Measurements from ENCODE around the gene MERTK. TPM values are rescaled to one million over a fixed set of nuclear protein-coding genes. Genes with fewer than 3 reads are reported as not detected.

The MERTK gene
- total and polyA plus RNA-seq, 2 of the 13 experiments (the other 11 are each of a cell fraction or from before 2014, with no cell fraction given) = 37.3 to 44.7 TPM

DNA sequence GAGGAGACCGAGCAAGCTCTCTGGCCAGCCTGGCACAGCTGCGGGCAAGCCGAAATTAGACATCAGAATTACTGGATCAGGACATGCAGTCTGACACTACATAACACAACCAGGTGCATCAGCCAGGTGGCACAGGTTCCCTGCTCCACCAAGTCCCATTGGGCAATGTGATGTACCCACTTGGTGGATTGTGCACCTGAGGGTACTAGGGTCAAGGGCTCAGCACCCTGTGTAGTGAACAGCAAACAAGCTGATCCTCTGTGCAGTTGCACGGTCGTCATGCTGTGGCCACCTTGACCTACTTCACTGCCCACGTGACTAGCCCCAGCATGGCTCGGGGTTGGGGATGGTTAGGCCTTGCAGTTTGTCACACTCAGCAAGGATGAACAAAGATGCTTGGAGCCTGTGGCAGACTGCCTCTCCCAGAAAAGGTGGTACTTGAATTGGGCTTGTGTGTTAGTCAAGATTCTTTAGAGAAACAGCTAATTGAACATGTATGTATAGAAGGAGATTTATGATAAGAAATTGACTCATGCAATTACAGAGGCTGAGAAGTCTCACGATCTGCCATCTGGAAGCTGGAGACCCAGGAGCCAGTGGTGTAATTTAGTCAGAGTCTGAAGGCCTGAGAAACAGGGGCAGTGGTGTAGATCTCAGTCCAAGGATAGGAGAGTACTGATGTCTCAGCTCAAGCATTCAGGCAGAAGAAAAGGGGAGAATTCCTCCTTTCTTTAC is 85.2 kb downstream of the MERTK start (continued):
- TF ChIP-seq, protein P1, sequence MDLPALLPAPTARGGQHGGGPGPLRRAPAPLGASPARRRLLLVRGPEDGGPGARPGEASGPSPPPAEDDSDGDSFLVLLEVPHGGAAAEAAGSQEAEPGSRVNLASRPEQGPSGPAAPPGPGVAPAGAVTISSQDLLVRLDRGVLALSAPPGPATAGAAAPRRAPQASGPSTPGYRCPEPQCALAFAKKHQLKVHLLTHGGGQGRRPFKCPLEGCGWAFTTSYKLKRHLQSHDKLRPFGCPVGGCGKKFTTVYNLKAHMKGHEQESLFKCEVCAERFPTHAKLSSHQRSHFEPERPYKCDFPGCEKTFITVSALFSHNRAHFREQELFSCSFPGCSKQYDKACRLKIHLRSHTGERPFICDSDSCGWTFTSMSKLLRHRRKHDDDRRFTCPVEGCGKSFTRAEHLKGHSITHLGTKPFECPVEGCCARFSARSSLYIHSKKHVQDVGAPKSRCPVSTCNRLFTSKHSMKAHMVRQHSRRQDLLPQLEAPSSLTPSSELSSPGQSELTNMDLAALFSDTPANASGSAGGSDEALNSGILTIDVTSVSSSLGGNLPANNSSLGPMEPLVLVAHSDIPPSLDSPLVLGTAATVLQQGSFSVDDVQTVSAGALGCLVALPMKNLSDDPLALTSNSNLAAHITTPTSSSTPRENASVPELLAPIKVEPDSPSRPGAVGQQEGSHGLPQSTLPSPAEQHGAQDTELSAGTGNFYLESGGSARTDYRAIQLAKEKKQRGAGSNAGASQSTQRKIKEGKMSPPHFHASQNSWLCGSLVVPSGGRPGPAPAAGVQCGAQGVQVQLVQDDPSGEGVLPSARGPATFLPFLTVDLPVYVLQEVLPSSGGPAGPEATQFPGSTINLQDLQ (CRISPR knock-in tag; IDR thresholded peaks at IDR 0.05) = peak; percentile 26; the same call in 1 of the 2 replicates
- TF ChIP-seq ZNF501 (CRISPR knock-in tag; IDR thresholded peaks at IDR 0.05) (no peak), TAF1 (CRISPR knock-in tag; IDR thresholded peaks at IDR 0.05) (no peak), ZFP90 (CRISPR knock-in tag; IDR thresholded peaks at IDR 0.05; ENCODE audit: borderline replicate concordance) (no peak), ZMAT3 (CRISPR knock-in tag; conservative IDR thresholded peaks at IDR 0.05) (no peak), EHMT2 (IDR thresholded peaks at IDR 0.05; ENCODE audit: borderline replicate concordance, low read depth, low read length) (no peak), RBM22 (optimal IDR thresholded peaks at IDR 0.05; ENCODE audit: low read length) (no peak)

DNA sequence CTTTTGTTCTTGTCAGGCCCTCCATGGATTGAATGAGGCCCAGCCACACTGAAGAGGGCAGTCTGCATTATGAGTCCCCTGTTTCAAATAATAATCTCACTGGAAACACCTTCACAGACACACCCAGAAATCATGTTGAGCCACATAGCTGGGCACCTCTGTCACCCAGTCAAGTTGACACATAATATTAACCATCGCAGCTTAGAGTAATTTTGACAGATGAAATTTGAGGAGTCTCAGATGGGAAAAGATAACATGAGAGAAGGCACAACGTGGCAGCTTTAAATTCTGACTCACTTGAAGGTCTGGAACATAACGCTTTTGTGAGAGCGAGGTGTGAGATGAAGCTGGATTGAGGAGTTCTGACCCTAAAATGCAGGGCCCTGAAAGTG is 85.8 kb downstream of the MERTK start:
- Histone ChIP-seq H4K20me1 (ENCODE audit: insufficient read depth, low read length) (no peaks in the 10 kb centered on the region), H3K9me3 (ENCODE audit: low read length) (no peaks in the 10 kb centered on the region), H3K79me2 (ENCODE audit: insufficient read depth, low read length) (no peaks in the 10 kb centered on the region), H3K9ac (ENCODE audit: insufficient read depth, low read depth, low read length) (no peak overlapping the region), H3K4me2 (ENCODE audit: low read depth, low read length) (no peak overlapping the region), H2AFZ (ENCODE audit: low read length) (no peak overlapping the region), H3K4me3 (replicated peaks in 1 of 3; ENCODE audit: insufficient read depth in 1 of 3, low read depth in 2 of 3, low read length in 3 of 3) (no peak overlapping the region), H3K27ac (ENCODE audit: extremely low read length, insufficient read depth, low read length) (no peak overlapping the region), H3K27me3 (ENCODE audit: control insufficient read depth in 1 of 2, insufficient read depth in 2 of 2, low read length in 2 of 2) (no peaks in the 10 kb centered on the region), H3K36me3 (replicated peaks in 1 of 2; ENCODE audit: control insufficient read depth in 1 of 2, insufficient read depth in 2 of 2, low read length in 2 of 2) (peaks cover 28 to 47% of the 10 kb centered on the region in 2 experiments), H3K4me1 (ENCODE audit: insufficient read depth, low read length) (peaks cover 48% of the 10 kb centered on the region)
- WGBS (ENCODE audit: low lambda C conversion rate) = 98% methylated on average over 4 of the region's 4 CpGs
- intact Hi-C loops (cut with micrococcal nuclease; ENCODE audit: unreplicated experiment) = no loop called here
- CTCF ChIA-PET (ENCODE audit: low intra/inter-chr PET ratio, low total read pairs) = no interaction called here
- DNase-seq (ENCODE audit: low spot score) = no peak
- POLR2A ChIA-PET = no interaction called here
- no TSS peak for BruUV-seq (replicated peaks)
- FAIRE-seq = no peak
- no peak for ATAC-seq
- in situ Hi-C loops (cut with HindIII; ENCODE audit: extremely low pct_ligation_motif_present, low pct_unique_long_range_greater_than_20kb) = no loop called here
- TF ChIP-seq HNRNPH1 (optimal IDR thresholded peaks at IDR 0.05; ENCODE audit: low read depth, low read length) = no peak
- TF ChIP-seq MED13 (CRISPR knock-in tag; IDR thresholded peaks at IDR 0.05) = no peak
